ENCODE results near the gene GABRD. TPM values are rescaled to one million over a fixed set of nuclear protein-coding genes. Genes with fewer than 3 reads are reported as not detected.

Gene GABRD
- total and polyA plus RNA-seq, 2 of the 13 experiments (the other 11 are each of a cell fraction or from before 2014, with no cell fraction given) = not detected

GRCh38 chr1:2046953-2047748, 28.0 kb downstream of the GABRD start (continued):
- TF ChIP-seq ZNF614 (CRISPR knock-in tag; IDR thresholded peaks at IDR 0.05; ENCODE audit: borderline replicate concordance) = peak; percentile 64; the same call in 1 of the 2 replicates
- TF ChIP-seq ZNF616 (CRISPR knock-in tag; IDR thresholded peaks at IDR 0.05; ENCODE audit: low read depth) = no peak
- TF ChIP-seq ZNF552 (CRISPR knock-in tag; IDR thresholded peaks at IDR 0.05; ENCODE audit: borderline replicate concordance) = no peak
- no peak for TF ChIP-seq SNAPC4 (CRISPR knock-in tag; IDR thresholded peaks at IDR 0.05)
- no peak for TF ChIP-seq RARG (CRISPR knock-in tag; IDR thresholded peaks at IDR 0.05; ENCODE audit: low read depth)
- TF ChIP-seq ZNF639 (CRISPR knock-in tag; conservative IDR thresholded peaks at IDR 0.05) = no peak
- TF ChIP-seq ZNF503 (CRISPR knock-in tag; IDR thresholded peaks at IDR 0.05) = 0 out of 2 replicates have a peak, but pooled peaks have one; percentile 45
- no peak for TF ChIP-seq U2AF1 (optimal IDR thresholded peaks at IDR 0.05; ENCODE audit: low read depth, low read length)
- no peak for TF ChIP-seq PAWR (CRISPR knock-in tag; IDR thresholded peaks at IDR 0.05; ENCODE audit: borderline replicate concordance)
- TF ChIP-seq THAP8 (CRISPR knock-in tag; IDR thresholded peaks at IDR 0.05; ENCODE audit: borderline replicate concordance) = no peak
- 0 out of 2 replicates have a peak, but pooled peaks have one; percentile 36 for TF ChIP-seq SMAD3 (CRISPR knock-in tag; IDR thresholded peaks at IDR 0.05)
- peak; percentile 31; the same call in 1 of the 2 replicates for TF ChIP-seq ETV5 (CRISPR knock-in tag; IDR thresholded peaks at IDR 0.05; ENCODE audit: borderline replicate concordance)
- peak; percentile 72 for TF ChIP-seq ZNF556 (CRISPR knock-in tag; IDR thresholded peaks at IDR 0.05; ENCODE audit: borderline replicate concordance)
- no peak for TF ChIP-seq ZNF432 (CRISPR knock-in tag; IDR thresholded peaks at IDR 0.05; ENCODE audit: borderline replicate concordance)
- TF ChIP-seq ZNF180 (CRISPR knock-in tag; IDR thresholded peaks at IDR 0.05; ENCODE audit: borderline replicate concordance, low read depth) = no peak
- TF ChIP-seq ZNF354B (CRISPR knock-in tag; IDR thresholded peaks at IDR 0.05) = no peak
- no peak for TF ChIP-seq ZFP36L2 (CRISPR knock-in tag; IDR thresholded peaks at IDR 0.05)
- TF ChIP-seq ZNF460 (CRISPR knock-in tag; IDR thresholded peaks at IDR 0.05; ENCODE audit: borderline replicate concordance) = no peak
- TF ChIP-seq ZNF530 (CRISPR knock-in tag; IDR thresholded peaks at IDR 0.05; ENCODE audit: low read depth) = no peak
- no peak for TF ChIP-seq ZKSCAN8 (CRISPR knock-in tag; IDR thresholded peaks at IDR 0.05; ENCODE audit: borderline replicate concordance)

Measured in HepG2 (cell line).